Mesothelial cell of epicardium (in vitro differentiated cells): ENCODE measurements around the gene OXSM. TPM values are rescaled to one million over a fixed set of nuclear protein-coding genes. Genes with fewer than 3 reads are reported as not detected.

Source experiments
- DNase-seq, 2 experiments: peaks; one replicate each; pipeline ENCODE4 v3.0.0; 2021; ENCODE audit warnings: low spot score in 2 of 2; ENCODE audit not compliant: unreplicated experiment in 2 of 2
- H3K27ac Mint-ChIP-seq: 2 replicates; pipeline ENCODE4 v1.8.0; 2021; ENCODE audit warnings: mixed read lengths
- H3K27me3 Mint-ChIP-seq: 2 replicates; pipeline ENCODE4 v1.8.0; 2021; ENCODE audit warnings: low read depth, mixed read lengths
- H3K36me3 Mint-ChIP-seq: 2 replicates; pipeline ENCODE4 v1.8.0; 2021; ENCODE audit warnings: mixed read lengths
- H3K4me1 Mint-ChIP-seq: 2 replicates; pipeline ENCODE4 v1.8.0; 2021; ENCODE audit warnings: mixed read lengths
- H3K4me3 Mint-ChIP-seq: 2 replicates; pipeline ENCODE4 v1.8.0; 2021; ENCODE audit warnings: mild to moderate bottlenecking, moderate library complexity, mixed read lengths
- H3K9me3 Mint-ChIP-seq: 2 replicates; pipeline ENCODE4 v1.8.0; 2021; ENCODE audit warnings: mixed read lengths
- total RNA-seq: library from RNA; stranded (reverse); gene quantifications from 3 replicates; pipeline ENCODE4 v1.2.1, GENCODE V29; 2021
- TF ChIP-seq, protein P1 (sequence below): fragments of 200-600 bp; sonication (generic); IDR thresholded peaks from one replicate; pipeline ENCODE4 v1.5.0; 2021; ENCODE audit warnings: antibody characterized with exemption; ENCODE audit not compliant: unreplicated experiment

Gene OXSM
- total RNA-seq, 1 donor from 2014 or later, result 12.8 TPM

GRCh38 chr3:25781758-25782594 lies 7.9 kb upstream of the OXSM start:
- TF ChIP-seq, protein P1, sequence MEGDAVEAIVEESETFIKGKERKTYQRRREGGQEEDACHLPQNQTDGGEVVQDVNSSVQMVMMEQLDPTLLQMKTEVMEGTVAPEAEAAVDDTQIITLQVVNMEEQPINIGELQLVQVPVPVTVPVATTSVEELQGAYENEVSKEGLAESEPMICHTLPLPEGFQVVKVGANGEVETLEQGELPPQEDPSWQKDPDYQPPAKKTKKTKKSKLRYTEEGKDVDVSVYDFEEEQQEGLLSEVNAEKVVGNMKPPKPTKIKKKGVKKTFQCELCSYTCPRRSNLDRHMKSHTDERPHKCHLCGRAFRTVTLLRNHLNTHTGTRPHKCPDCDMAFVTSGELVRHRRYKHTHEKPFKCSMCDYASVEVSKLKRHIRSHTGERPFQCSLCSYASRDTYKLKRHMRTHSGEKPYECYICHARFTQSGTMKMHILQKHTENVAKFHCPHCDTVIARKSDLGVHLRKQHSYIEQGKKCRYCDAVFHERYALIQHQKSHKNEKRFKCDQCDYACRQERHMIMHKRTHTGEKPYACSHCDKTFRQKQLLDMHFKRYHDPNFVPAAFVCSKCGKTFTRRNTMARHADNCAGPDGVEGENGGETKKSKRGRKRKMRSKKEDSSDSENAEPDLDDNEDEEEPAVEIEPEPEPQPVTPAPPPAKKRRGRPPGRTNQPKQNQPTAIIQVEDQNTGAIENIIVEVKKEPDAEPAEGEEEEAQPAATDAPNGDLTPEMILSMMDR, result no peak
- no peaks in the 10 kb centered on the region for H3K27me3 Mint-ChIP-seq
- peaks cover 11% of the 10 kb centered on the region for H3K36me3 Mint-ChIP-seq
- DNase-seq, result no peak
- H3K27ac Mint-ChIP-seq, result no peak overlapping the region
- H3K4me1 Mint-ChIP-seq, result peaks cover 31% of the 10 kb centered on the region
- peak overlapping the region; percentile 83 for H3K4me3 Mint-ChIP-seq
- peaks cover 5% of the 10 kb centered on the region for H3K9me3 Mint-ChIP-seq

DNA sequence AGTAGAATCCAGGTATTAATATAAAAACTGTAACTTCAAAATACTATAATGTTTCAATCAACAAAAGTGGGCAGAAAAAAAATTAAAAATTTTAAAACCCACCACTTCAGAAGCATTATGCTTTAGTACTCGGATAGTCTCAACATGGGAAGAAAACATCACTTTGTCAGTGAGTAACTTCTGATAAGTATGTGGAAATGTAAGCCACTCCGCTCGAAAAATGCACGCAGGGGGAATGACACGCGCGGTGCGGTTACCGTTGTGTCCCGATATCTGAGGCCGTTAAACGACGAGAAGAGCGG lies 7.3 kb upstream of the OXSM start:
- Mint-ChIP-seq H3K36me3 (peaks cover 7% of the 10 kb centered on the region), H3K27ac (peak overlapping the region; percentile 61), H3K27me3 (no peaks in the 10 kb centered on the region), H3K4me1 (peaks cover 31% of the 10 kb centered on the region), H3K9me3 (peaks cover 2% of the 10 kb centered on the region), H3K4me3 (peak overlapping the region; percentile 83)
- TF ChIP-seq, protein P1, result no peak
- DNase-seq, result no peak

DNA sequence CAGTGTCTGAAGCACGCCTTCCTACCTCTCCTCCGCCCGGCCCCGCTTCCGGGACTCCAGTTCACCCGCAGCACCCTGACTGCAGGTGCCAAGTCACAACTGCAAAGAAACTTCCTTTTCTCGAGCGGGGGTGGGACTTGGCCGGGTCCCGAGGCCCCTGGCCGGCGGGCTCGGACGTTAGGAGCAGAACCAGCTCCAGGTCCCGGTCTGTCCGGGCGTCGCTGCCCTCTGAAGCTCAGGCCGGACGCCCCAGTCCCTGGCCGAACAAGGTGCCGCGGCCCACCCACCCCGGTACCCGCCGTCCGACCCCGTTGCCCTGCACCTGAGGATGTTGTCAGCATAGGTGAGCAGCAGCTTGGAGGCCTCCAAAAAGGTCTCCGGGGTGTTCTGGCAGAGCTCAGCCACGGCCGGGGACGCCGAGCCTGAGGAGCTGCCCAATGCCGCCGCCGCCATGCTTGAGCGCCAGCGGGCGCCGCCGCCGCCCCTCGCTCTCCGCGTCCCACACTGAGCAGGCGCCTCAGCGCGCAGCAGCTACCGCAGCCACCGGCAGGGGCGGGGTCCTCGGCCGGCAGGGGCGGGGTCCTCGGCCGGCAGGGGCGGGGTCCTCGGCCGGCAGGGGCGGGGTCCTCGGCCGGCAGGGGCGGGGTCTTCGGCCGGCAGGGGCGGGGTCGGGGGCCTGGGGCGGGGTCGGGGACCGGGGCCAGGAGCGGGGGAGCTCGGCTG lies 6.8 kb upstream of the OXSM start, which contains the start of gene NGLY1:
Gene NGLY1, minus strand, starts transcription at position 506 of the 723 bp plus-strand sequence. Its CDS starts 53 bp downstream, at position 453.
- H3K27ac Mint-ChIP-seq, result peak within 1 kb of the TSS; percentile 86
- no peaks in the 10 kb centered on the region for H3K27me3 Mint-ChIP-seq
- peak within 1 kb of the TSS; percentile 83 for H3K4me3 Mint-ChIP-seq
- H3K4me1 Mint-ChIP-seq, result peaks cover 35% of the 10 kb centered on the region
- TF ChIP-seq, protein P1, result peak; percentile 23
- DNase-seq, result peak; percentile 73 to 84
- H3K9me3 Mint-ChIP-seq, result no peaks in the 10 kb centered on the region
- H3K36me3 Mint-ChIP-seq, result peaks cover 2% of the 10 kb centered on the region

GRCh38 chr3:25783661-25784512 lies 6.0 kb upstream of the OXSM start:
- DNase-seq, result peak; percentile 53 to 78
- H3K4me3 Mint-ChIP-seq, result peak overlapping the region; percentile 82

GRCh38 chr3:25784971-25785370 lies 4.9 kb upstream of the OXSM start:
- no peak for DNase-seq
- Mint-ChIP-seq H3K4me1 (peaks cover 44% of the 10 kb centered on the region), H3K36me3 (no peaks in the 10 kb centered on the region), H3K27me3 (no peaks in the 10 kb centered on the region), H3K9me3 (no peaks in the 10 kb centered on the region), H3K27ac (no peak overlapping the region), H3K4me3 (no peak overlapping the region)
- TF ChIP-seq, protein P1, result no peak

More at GRCh38 chr3:25783661-25784512, 6.0 kb upstream of the OXSM start:
- no peaks in the 10 kb centered on the region for H3K36me3 Mint-ChIP-seq
- H3K27me3 Mint-ChIP-seq, result no peaks in the 10 kb centered on the region
- H3K9me3 Mint-ChIP-seq, result no peaks in the 10 kb centered on the region
- H3K4me1 Mint-ChIP-seq, result peaks cover 42% of the 10 kb centered on the region
- peak overlapping the region; percentile 86 for H3K27ac Mint-ChIP-seq
- TF ChIP-seq, protein P1, result peak; percentile 19
